ENCODE measurements around the gene NEB. TPM values are rescaled to one million over a fixed set of nuclear protein-coding genes. Genes with fewer than 3 reads are reported as not detected.

The NEB gene
- total RNA-seq, 1 donor = under 0.01 TPM

DNA sequence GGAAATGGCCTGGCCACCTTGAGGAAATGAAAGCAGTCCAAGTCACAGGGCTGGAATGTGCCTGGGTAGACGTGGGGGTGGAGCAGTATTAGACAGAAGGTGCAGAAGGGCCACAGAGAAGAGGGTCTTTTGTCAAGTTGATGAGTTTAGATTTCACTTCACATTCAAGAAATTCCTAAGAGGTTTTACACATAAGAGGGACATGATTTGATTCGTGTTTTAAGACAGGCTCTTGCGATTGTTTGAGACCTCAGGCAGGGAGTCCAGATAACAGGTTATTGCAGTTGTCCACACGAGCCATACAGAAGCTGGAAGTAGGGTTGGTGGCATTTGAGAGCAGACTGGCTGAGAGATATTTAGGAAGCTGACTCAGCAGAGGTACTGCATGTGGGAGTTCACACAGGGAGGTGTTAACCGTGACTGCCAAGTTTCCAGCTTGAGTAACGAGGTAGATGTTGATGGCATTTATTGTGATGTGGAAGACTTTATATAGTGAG is 64.6 kb downstream of the NEB start:
- no peak for TF ChIP-seq CTCF (IDR thresholded peaks at IDR 0.05; ENCODE audit: insufficient read depth, low read depth, low read length)
- DNase-seq (ENCODE audit: low read depth) = no peak

DNA sequence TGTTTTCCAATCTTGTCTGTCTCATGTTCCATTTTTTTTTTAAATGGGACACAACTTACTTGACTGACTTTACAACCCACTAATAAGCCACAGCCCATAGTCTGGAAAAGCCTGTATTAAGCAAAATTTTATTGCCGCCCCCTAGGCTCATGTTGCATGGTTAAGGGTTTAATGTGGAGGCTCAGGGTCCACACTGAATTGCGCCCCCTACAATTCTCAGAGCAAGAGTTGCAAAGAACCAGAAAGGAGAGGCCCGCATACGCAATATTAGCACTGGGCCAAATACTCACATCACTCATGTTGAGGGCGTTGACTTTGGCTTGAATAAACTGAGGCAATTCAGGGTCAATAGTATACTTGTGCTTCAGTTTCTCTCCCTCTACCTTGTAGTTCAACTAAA is 65.5 kb downstream of the NEB start:
- no peak overlapping the region for H3K4me3 ChIP-seq (ENCODE audit: low read depth, low read length)
- DNase-seq (ENCODE audit: low read depth) = no peak
- no peak for TF ChIP-seq CTCF (IDR thresholded peaks at IDR 0.05; ENCODE audit: insufficient read depth, low read depth, low read length)

More for the DNA sequence above, 64.6 kb downstream of the NEB start:
- no peak overlapping the region for H3K4me3 ChIP-seq (ENCODE audit: low read depth, low read length)

GRCh38 chr2:151665959-151666358 is 68.3 kb downstream of the NEB start:
- DNase-seq (ENCODE audit: low read depth) = no peak
- no peak overlapping the region for H3K4me3 ChIP-seq (ENCODE audit: low read depth, low read length)
- TF ChIP-seq CTCF (IDR thresholded peaks at IDR 0.05; ENCODE audit: insufficient read depth, low read depth, low read length) = no peak

- no peak overlapping the region for H3K4me3 ChIP-seq (ENCODE audit: low read depth, low read length)
- no peak for TF ChIP-seq CTCF (IDR thresholded peaks at IDR 0.05; ENCODE audit: insufficient read depth, low read depth, low read length)
- no peak for DNase-seq (ENCODE audit: low read depth)
Observed at GRCh38 chr2:151664520-151664919, 69.8 kb downstream of the NEB start.

- TF ChIP-seq CTCF (IDR thresholded peaks at IDR 0.05; ENCODE audit: insufficient read depth, low read depth, low read length) = no peak
- no peak for DNase-seq (ENCODE audit: low read depth)
- no peak overlapping the region for H3K4me3 ChIP-seq (ENCODE audit: low read depth, low read length)
Observed at GRCh38 chr2:151661625-151662024, 72.7 kb downstream of the NEB start.

- no peak for TF ChIP-seq CTCF (IDR thresholded peaks at IDR 0.05; ENCODE audit: insufficient read depth, low read depth, low read length)
- no peak for DNase-seq (ENCODE audit: low read depth)
- no peak overlapping the region for H3K4me3 ChIP-seq (ENCODE audit: low read depth, low read length)
Observed at GRCh38 chr2:151658081-151658480, 76.2 kb downstream of the NEB start.

- DNase-seq (ENCODE audit: low read depth) = no peak
- TF ChIP-seq CTCF (IDR thresholded peaks at IDR 0.05; ENCODE audit: insufficient read depth, low read depth, low read length) = no peak
- no peak overlapping the region for H3K4me3 ChIP-seq (ENCODE audit: low read depth, low read length)
Observed at GRCh38 chr2:151657667-151658076, 76.6 kb downstream of the NEB start.

Measured in fibroblast of villous mesenchyme (primary cell).